Neural crest cell (in vitro differentiated cells): ENCODE measurements around the gene MATN4. TPM values are rescaled to one million over a fixed set of nuclear protein-coding genes. Genes with fewer than 3 reads are reported as not detected.

Source experiments
- DNase-seq: peaks from one replicate; pipeline ENCODE4 v3.0.0; 2021; ENCODE audit warnings: low read depth, mixed read lengths, low spot score
- H3K27ac Mint-ChIP-seq: one replicate; pipeline ENCODE4 v1.8.0; 2021; ENCODE audit warnings: mild to moderate bottlenecking, mixed read lengths; ENCODE audit not compliant: unreplicated experiment
- H3K27me3 Mint-ChIP-seq: 2 replicates; pipeline ENCODE4 v1.8.0; 2021; ENCODE audit warnings: low read depth, mild to moderate bottlenecking, mixed read lengths
- H3K36me3 Mint-ChIP-seq: 2 replicates; pipeline ENCODE4 v1.8.0; 2021; ENCODE audit warnings: low read depth, mild to moderate bottlenecking, mixed read lengths
- H3K4me1 Mint-ChIP-seq: 2 replicates; pipeline ENCODE4 v1.8.0; 2021; ENCODE audit warnings: mixed read lengths
- H3K4me3 Mint-ChIP-seq: one replicate; pipeline ENCODE4 v1.8.0; 2021; ENCODE audit warnings: mild to moderate bottlenecking, mixed read lengths
- H3K9me3 Mint-ChIP-seq: 2 replicates; pipeline ENCODE4 v1.8.0; 2021; ENCODE audit warnings: mixed read lengths
- total RNA-seq: library from RNA; stranded (reverse); gene quantifications from 2 replicates; pipeline ENCODE4 v1.2.1, GENCODE V29; 2021
- TF ChIP-seq, protein P1 (sequence below): fragments of 200-600 bp; sonication (generic); conservative IDR thresholded peaks from 2 replicates; pipeline ENCODE4 v1.5.0; 2021; ENCODE audit warnings: antibody characterized with exemption, mild to moderate bottlenecking

MATN4 gene
- total RNA-seq, 1 donor from 2014 or later, result not detected

DNA sequence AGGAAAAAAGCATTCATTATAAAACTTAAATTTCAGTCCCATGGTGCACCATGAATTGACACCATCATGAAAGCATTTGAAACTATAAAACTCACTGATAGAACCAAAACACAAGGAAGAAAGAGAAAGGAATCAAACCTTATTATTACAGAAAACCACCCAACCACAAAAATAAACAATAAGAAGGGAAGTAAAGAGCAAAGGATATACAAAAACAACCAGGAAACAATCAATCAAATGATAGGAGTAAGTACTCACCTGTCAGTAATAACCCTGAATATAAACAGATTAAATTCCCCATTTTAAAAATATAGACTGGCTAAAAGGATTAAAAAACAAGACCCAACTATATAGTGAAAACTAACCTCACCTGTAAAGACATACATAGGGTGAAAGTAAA lies 59.5 kb downstream of the MATN4 start:
- Mint-ChIP-seq H3K36me3 (no peaks in the 10 kb centered on the region), H3K9me3 (no peaks in the 10 kb centered on the region), H3K4me1 (no peaks in the 10 kb centered on the region), H3K27me3 (peaks cover 77% of the 10 kb centered on the region), H3K27ac (no peak overlapping the region), H3K4me3 (no peak overlapping the region)
- TF ChIP-seq, protein P1, sequence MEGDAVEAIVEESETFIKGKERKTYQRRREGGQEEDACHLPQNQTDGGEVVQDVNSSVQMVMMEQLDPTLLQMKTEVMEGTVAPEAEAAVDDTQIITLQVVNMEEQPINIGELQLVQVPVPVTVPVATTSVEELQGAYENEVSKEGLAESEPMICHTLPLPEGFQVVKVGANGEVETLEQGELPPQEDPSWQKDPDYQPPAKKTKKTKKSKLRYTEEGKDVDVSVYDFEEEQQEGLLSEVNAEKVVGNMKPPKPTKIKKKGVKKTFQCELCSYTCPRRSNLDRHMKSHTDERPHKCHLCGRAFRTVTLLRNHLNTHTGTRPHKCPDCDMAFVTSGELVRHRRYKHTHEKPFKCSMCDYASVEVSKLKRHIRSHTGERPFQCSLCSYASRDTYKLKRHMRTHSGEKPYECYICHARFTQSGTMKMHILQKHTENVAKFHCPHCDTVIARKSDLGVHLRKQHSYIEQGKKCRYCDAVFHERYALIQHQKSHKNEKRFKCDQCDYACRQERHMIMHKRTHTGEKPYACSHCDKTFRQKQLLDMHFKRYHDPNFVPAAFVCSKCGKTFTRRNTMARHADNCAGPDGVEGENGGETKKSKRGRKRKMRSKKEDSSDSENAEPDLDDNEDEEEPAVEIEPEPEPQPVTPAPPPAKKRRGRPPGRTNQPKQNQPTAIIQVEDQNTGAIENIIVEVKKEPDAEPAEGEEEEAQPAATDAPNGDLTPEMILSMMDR, result no peak
- DNase-seq, result no peak

DNA sequence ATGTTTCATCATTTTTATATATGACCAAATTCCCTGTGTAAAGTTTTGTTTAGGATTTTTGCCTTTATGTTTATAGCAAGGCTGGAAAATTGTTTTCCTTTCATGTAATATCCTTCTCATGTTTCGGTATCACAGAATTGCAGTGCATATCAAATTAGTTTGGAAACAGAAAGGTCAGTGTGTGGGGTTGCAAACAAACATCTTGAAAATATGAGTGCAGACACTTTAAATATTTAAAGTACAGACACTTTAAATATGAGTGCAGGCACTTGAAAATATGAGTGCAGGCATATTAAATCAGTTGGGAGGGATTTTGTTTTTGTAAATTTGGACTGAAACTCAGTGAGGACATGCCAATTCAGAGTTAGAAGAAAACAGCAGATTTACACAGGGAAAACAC lies 60.2 kb downstream of the MATN4 start:
- TF ChIP-seq, protein P1, result no peak
- Mint-ChIP-seq H3K4me1 (no peaks in the 10 kb centered on the region), H3K27ac (no peak overlapping the region), H3K9me3 (no peaks in the 10 kb centered on the region), H3K27me3 (peaks cover 85% of the 10 kb centered on the region), H3K4me3 (no peak overlapping the region), H3K36me3 (no peaks in the 10 kb centered on the region)
- no peak for DNase-seq

DNA sequence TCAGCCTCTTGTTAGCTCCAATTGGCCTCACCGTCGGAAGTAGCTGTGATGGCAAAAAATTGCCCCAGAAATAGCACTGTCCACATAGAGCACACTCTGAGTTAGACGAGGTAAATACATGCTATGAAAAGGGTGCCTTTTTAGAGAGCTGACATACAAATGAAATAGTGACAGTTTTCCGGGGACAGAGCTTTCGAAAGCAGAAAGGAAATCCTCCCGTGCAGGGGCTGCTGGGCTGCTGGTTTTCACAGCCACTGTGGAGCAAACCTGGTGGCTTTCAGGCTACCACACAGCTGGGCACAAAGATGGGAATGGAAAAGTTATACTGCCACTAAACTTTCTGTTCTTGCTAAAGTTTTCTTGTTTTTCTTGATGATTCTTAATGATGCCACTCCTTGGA lies 62.0 kb downstream of the MATN4 start:
- peaks cover 92% of the 10 kb centered on the region for H3K27me3 Mint-ChIP-seq
- no peaks in the 10 kb centered on the region for H3K36me3 Mint-ChIP-seq
- H3K9me3 Mint-ChIP-seq, result no peaks in the 10 kb centered on the region
- DNase-seq, result no peak
- H3K4me3 Mint-ChIP-seq, result no peak overlapping the region
- no peaks in the 10 kb centered on the region for H3K4me1 Mint-ChIP-seq
- TF ChIP-seq, protein P1, result no peak
- H3K27ac Mint-ChIP-seq, result no peak overlapping the region

Other genes starting within 250 kb of the MATN4 start
- gene KCNS1, start 207.2 kb downstream of the MATN4 start, total RNA-seq, result not detected in 2 replicates
- not detected in 2 replicates for gene WFDC5, start 193.1 kb downstream of the MATN4 start, total RNA-seq
- not detected in 2 replicates for gene WFDC12, start 183.8 kb downstream of the MATN4 start, total RNA-seq
- gene PI3, start 133.4 kb downstream of the MATN4 start, total RNA-seq, result not detected in 2 replicates
- gene SEMG1, start 101.3 kb downstream of the MATN4 start, total RNA-seq, result not detected in 2 replicates
- not detected in 2 replicates for gene SEMG2, start 86.9 kb downstream of the MATN4 start, total RNA-seq
- gene SLPI, start 53.7 kb downstream of the MATN4 start, total RNA-seq, result not detected in 2 replicates
- gene RBPJL, start 1.5 kb downstream of the MATN4 start, total RNA-seq, result not detected in 2 replicates
- 11.4 and 11.5 TPM in 2 replicates for gene SDC4, start 40.1 kb upstream of the MATN4 start, total RNA-seq
- 24.6 and 25.7 TPM in 2 replicates for gene SYS1, start 54.9 kb upstream of the MATN4 start, total RNA-seq
- not detected in 2 replicates for gene TP53TG5, start 70.0 kb upstream of the MATN4 start, total RNA-seq
- 18.1 and 18.2 TPM in 2 replicates for gene DBNDD2, start 100.0 kb upstream of the MATN4 start, total RNA-seq
- gene PIGT, start 107.8 kb upstream of the MATN4 start, total RNA-seq, result 64.8 and 67.4 TPM in 2 replicates
- gene WFDC2, start 161.5 kb upstream of the MATN4 start, total RNA-seq, result 7.4 and 8.7 TPM in 2 replicates
- gene SPINT3, start 207.3 kb upstream of the MATN4 start, total RNA-seq, result not detected in 2 replicates
- not detected in 2 replicates for gene WFDC6, start 231.2 kb upstream of the MATN4 start, total RNA-seq
- gene EPPIN, start 239.1 kb upstream of the MATN4 start, total RNA-seq, result not detected in 2 replicates